ENCODE measurements around the gene SACM1L. TPM values are rescaled to one million over a fixed set of nuclear protein-coding genes. Genes with fewer than 3 reads are reported as not detected.

SACM1L gene
- total and polyA plus RNA-seq, 2 of the 4 experiments (the other 2 are of a cell fraction), result 19.0 to 40.9 TPM

DNA sequence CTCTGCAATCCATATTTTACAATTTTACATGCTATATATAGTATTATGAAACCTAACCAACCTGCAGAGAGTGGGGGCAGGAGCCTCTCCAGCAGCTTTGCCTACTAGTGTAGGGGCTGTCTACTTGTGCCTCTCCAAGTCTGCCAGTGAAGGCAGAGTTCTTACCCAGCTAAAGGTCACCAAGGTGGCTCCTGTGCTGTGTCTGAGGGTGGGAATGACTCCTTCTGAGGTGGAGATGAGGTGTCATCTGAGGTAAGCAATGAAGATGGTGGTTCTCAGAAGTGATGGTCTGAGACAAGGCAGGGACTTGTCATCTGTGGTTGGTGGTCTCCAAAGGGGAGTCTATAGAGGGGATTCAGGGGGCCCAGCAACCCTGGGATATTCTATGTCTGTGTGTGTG is 47.5 kb downstream of the SACM1L start:
- Histone ChIP-seq H3K4me3 (ENCODE audit: insufficient read depth, low read depth, low read length) (no peak overlapping the region), H3K9ac (ENCODE audit: low read depth, low read length) (no peak overlapping the region), H3K9me3 (ENCODE audit: control insufficient read depth, insufficient read depth, low read length) (no peaks in the 10 kb centered on the region), H2BK5ac (ENCODE audit: low read depth, low read length, poor library complexity, severe bottlenecking) (no peak overlapping the region), H3K27ac (ENCODE audit: insufficient read depth, low read length) (no peak overlapping the region), H2AK9ac (replicated peaks; ENCODE audit: low read depth, low read length, poor library complexity) (no peak overlapping the region), H3K36me3 (ENCODE audit: control insufficient read depth, insufficient read depth, low read length) (peaks cover 37% of the 10 kb centered on the region), H3K56ac (ENCODE audit: extremely low read depth, insufficient read depth, low read length) (no peak overlapping the region), H4K20me1 (ENCODE audit: insufficient read depth, low read length) (no peaks in the 10 kb centered on the region), H4K91ac (ENCODE audit: insufficient read depth, low read depth, low read length) (no peak overlapping the region), H3K4me2 (ENCODE audit: low read depth, low read length) (no peak overlapping the region), H3K14ac (replicated peaks; ENCODE audit: low read depth, low read length) (no peak overlapping the region), H2BK15ac (ENCODE audit: low read depth, low read length) (no peak overlapping the region), H4K5ac (ENCODE audit: low read depth, low read length) (no peak overlapping the region), H2AFZ (replicated peaks; ENCODE audit: low read length, poor library complexity) (no peak overlapping the region), H3K23ac (ENCODE audit: low read depth, low read length) (no peak overlapping the region), H3K79me1 (ENCODE audit: low read depth in 1 of 2, low read length in 2 of 2) (peaks cover 3 to 11% of the 10 kb centered on the region in 2 experiments), H3K4ac (ENCODE audit: low read depth, low read length) (no peak overlapping the region), H2BK20ac (ENCODE audit: low read depth, low read length) (no peak overlapping the region), H3K4me1 (ENCODE audit: control insufficient read depth, insufficient read depth, low read length) (no peaks in the 10 kb centered on the region), H2BK120ac (ENCODE audit: low read depth, low read length) (no peak overlapping the region), H3K27me3 (ENCODE audit: control insufficient read depth, insufficient read depth, low read length) (no peaks in the 10 kb centered on the region), H3K9me1 (ENCODE audit: insufficient read depth, low read length) (peaks cover 2% of the 10 kb centered on the region; the same call in 1 of the 2 replicates), H4K8ac (ENCODE audit: low read depth in 2 of 2, low read length in 2 of 2) (no peak overlapping the region), H2AK5ac (ENCODE audit: low read depth, low read length) (no peak overlapping the region), H3K18ac (ENCODE audit: low read depth, low read length) (no peak overlapping the region)
- in situ Hi-C loops (cut with MboI; ENCODE audit: low sequenced_read_pairs) (no loop called here), dilution Hi-C loops (cut with HindIII; ENCODE audit: low sequenced_read_pairs, unreplicated experiment) (no loop called here), intact Hi-C loops (cut with micrococcal nuclease) (no loop called here)
- TF ChIP-seq BHLHE40 (IDR thresholded peaks at IDR 0.05; ENCODE audit: low read depth, low read length), result no peak
- TF ChIP-seq, protein P1, sequence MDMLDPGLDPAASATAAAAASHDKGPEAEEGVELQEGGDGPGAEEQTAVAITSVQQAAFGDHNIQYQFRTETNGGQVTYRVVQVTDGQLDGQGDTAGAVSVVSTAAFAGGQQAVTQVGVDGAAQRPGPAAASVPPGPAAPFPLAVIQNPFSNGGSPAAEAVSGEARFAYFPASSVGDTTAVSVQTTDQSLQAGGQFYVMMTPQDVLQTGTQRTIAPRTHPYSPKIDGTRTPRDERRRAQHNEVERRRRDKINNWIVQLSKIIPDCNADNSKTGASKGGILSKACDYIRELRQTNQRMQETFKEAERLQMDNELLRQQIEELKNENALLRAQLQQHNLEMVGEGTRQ (IDR thresholded peaks at IDR 0.05; ENCODE audit: low read depth, low read length), result no peak
- no peak for TF ChIP-seq POLR2A (IDR thresholded peaks at IDR 0.05; ENCODE audit: low read depth, low read length)
- TF ChIP-seq CEBPB (IDR thresholded peaks at IDR 0.05; ENCODE audit: low read depth, low read length), result no peak
- no peak for TF ChIP-seq RFX5 (IDR thresholded peaks at IDR 0.05; ENCODE audit: low read depth, low read length)
- TF ChIP-seq MAFK (IDR thresholded peaks at IDR 0.05; ENCODE audit: low read depth, low read length), result no peak
- TF ChIP-seq RCOR1 (IDR thresholded peaks at IDR 0.05; ENCODE audit: insufficient replicate concordance, low read length), result no peak
- CTCF ChIA-PET, result no interaction called here
- DNase-seq (no peak), ATAC-seq (ENCODE audit: low read depth) (no peak)
- BruUV-seq (replicated peaks), result no TSS peak
- POLR2A ChIA-PET (ENCODE audit: unreplicated experiment), result no interaction called here

Measured in IMR-90 (cell line).